Measurements from ENCODE around the gene CELSR1.
"Not testable (repeated sequence)": the region's sequence is repeated elsewhere in the genome, so short reads cannot be mapped to it uniquely, and the experiment has no call there.

Gene CELSR1

DNA sequence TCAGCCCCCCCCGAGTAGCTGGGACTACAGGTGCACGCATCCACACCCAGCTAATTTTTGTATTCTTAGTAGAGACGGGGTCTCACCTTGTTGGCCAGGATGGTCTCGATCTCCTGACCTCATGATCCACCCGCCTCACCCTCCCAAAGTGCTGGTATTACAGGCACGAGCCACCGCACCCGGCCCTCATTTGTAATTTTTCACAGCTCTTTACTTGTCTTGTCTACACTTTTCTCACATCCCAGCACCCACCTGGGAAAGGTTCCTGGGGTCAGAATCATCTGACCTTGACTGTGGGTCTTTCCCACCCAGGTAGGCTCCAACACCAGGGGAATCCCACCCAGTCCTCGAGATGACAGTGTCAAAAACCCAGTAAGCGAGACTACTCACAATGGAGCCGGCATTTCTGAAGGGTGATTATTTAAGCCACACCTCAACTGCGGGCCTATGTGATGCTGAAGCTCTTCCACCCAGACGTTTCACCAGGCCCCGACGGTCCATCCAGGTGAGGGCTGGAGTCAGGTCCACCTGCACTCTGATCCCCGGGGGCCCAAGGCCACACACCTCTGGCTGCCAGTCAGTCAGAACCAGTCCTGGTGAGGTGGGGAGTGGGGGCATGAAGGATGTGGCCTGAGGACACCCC is 23.4 kb downstream of the CELSR1 start:
- no peak for DNase-seq (ENCODE audit: low spot score)

DNA sequence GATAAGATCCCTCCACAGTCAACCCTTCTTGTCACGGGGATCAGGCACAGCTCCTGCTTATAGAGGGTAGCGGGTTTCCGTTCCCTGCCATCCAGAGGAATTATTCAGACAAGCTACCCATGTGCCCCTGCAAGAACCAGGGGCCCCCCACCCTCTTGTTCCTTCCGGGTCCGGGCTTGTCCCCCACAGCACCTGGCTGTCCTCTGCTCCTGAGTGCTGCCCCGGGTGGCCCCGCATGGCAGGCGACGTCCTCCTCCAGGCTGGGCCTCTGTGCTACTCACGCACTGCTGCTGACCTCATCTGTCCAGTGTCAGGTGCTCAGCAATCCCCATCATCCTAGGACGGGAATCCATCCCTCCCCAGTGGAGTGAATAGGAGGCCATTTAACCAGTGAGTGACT is 24.7 kb downstream of the CELSR1 start:
- no peak for DNase-seq (ENCODE audit: low spot score)

DNA sequence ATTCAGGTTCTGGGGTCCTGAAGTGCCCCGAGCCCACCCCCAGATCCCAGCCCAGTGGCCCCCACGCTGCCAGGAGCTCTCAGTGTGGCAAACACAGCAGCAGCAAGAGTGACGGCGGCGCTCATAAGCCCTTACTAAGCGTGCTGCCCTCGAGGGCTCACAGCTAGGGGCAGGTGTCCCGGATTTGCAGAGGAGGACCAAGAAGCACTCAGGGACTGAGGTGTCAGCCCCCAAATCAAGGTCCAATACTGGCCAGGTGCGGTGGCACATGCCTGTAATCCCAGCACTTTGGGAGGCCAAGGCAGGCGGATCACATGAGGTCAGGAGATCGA is 25.4 kb downstream of the CELSR1 start:
- no peak for DNase-seq (ENCODE audit: low spot score)

- DNase-seq (ENCODE audit: low spot score): no peak
Measured at GRCh38 chr22:46511151-46512038, 26.0 kb downstream of the CELSR1 start.

- DNase-seq (ENCODE audit: low spot score): no peak
Measured at GRCh38 chr22:46509416-46510089, 27.9 kb downstream of the CELSR1 start.

DNA sequence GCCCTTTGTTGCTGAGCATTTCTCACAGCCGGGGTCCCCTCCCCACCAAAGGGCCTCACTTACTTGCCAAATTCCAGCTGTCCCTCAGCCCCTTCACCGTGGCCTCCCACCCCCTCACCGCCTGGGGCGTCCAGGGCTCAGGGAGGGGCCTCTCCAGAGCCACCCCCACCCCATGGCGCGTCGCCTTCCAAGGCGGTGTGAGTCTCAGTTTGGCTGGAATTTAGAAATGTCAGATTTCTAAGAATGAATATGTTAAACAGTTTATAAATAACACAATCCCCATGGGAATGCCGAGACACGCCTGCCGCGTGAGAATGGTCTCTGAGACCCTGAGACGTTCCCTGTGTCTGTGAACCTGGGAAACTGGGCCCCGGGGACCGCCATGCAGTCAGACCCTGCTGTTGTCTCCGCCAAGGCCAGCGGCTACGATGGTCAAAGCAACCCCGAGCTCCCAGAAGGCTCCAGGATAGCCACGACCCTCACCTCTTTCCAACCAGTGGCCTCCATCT is 28.9 kb downstream of the CELSR1 start:
- no peak for DNase-seq (ENCODE audit: low spot score)

GRCh38 chr22:46507451-46508425 is 29.7 kb downstream of the CELSR1 start:
- no peak for DNase-seq (ENCODE audit: low spot score)

- DNase-seq (ENCODE audit: low spot score): no peak
Measured at GRCh38 chr22:46504584-46504983, 32.8 kb downstream of the CELSR1 start.

DNA sequence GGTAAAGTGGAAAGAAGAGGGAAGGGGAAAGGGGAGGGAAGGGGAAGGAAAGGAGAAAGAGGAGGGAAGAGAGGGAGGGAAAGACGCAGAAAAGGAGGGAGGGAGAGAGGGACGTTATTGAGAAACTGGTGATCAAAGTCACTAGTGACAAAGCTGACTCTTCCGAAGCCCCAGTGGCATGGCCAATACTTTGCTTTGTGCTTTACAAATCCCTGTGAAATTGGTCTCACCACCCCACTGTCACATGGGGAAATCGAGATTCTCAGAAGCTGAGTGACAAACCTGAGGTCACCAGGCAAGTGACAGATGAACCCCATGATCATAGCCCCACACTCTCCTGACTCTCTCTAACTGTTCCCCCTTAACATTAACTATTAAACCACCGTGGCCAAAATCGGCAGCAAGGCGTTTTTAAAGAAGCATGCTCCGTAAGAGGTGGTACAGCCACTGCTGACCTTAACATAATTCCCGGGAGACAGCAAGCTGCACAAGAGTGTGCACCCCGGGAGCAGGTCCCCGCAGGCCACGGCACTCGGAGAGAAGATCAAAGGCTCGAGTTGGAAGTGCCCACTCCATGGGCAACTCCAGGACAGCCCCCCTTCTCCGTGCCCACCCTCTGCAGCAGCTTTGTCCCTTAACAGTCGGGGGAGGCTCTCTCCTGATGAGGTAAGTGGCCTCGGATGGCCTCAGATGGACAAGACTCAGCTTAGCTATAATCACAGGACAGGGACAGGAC is 34.8 kb downstream of the CELSR1 start:
- no peak for DNase-seq (ENCODE audit: low spot score)

DNA sequence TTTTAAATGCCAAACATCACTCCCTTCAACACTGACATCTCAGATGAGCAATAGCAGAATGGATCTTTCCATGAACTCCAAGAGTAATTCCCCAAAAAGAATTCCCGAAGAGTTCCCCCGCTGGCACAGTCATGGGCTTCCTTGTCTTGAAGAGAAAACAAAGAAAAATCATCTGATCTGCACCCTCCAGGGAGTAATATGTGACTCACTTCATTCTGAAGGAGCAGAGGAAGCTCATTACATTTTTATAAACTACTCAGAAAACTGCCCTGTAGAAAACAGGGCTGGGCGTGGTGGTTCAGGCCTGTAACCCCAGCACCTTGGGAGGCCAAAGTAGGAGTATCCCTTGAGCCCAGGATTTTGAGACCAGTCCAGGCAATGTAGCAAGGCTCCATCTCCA is 35.7 kb downstream of the CELSR1 start:
- DNase-seq (ENCODE audit: low spot score): no peak

GRCh38 chr22:46501265-46501664 is 36.2 kb downstream of the CELSR1 start:
- not testable (repeated sequence) for DNase-seq (ENCODE audit: low spot score)

GRCh38 chr22:46500201-46500600 is 37.2 kb downstream of the CELSR1 start:
- no peak for DNase-seq (ENCODE audit: low spot score)

GRCh38 chr22:46499805-46500189 is 37.6 kb downstream of the CELSR1 start:
- no peak for DNase-seq (ENCODE audit: low spot score)

- no peak for DNase-seq (ENCODE audit: low spot score)
Measured at GRCh38 chr22:46491946-46492345, 45.5 kb downstream of the CELSR1 start.

DNA sequence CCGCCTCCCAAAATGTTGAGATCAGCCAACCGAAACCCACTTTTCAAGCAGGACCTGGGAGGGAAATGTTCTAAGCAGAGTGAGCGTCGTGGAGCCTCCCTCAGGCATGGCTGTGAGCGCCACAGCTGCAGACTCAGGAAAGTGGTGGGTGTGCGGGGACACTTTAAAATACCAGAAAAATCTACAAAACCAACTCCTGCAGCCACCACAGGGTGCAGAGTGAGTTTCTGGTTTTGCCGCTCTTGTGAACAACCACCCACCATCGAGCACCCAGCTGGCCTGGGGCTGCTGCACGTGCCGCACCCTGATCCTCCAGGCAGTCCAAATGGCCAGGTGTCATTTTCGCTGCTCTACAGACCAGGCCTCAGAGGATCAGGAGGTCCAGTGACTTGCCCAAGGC is 46.9 kb downstream of the CELSR1 start:
- DNase-seq (ENCODE audit: low spot score): no peak

GRCh38 chr22:46486996-46487717 is 50.3 kb downstream of the CELSR1 start:
- no peak for DNase-seq (ENCODE audit: low spot score)

- no peak for DNase-seq (ENCODE audit: low spot score)
Measured at GRCh38 chr22:46484861-46485595, 52.4 kb downstream of the CELSR1 start.

- DNase-seq (ENCODE audit: low spot score): no peak
Measured at GRCh38 chr22:46484156-46484860, 53.1 kb downstream of the CELSR1 start.

DNA sequence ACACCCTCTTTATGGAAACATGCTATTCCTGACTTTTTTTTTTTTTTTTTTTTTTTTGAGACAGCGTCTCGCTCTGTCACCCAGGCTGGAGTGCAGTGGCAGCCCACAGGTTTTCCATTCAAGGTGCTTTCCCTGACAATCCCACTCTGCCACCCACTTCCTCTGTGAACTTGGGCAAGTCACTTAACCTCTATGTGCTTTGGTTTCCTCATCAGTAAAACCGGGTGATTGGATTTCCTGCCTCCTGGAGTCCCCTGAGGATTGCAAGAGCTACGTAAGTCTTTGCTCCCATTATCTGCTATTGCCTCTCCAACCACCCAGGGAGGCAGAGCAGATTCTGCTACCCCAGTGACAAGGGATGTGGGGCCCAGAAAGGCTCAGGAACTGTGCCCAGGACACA is 54.1 kb downstream of the CELSR1 start:
- no peak for DNase-seq (ENCODE audit: low spot score)
